ENCODE measurements around the gene C1QTNF1.

C1QTNF1 gene

DNA sequence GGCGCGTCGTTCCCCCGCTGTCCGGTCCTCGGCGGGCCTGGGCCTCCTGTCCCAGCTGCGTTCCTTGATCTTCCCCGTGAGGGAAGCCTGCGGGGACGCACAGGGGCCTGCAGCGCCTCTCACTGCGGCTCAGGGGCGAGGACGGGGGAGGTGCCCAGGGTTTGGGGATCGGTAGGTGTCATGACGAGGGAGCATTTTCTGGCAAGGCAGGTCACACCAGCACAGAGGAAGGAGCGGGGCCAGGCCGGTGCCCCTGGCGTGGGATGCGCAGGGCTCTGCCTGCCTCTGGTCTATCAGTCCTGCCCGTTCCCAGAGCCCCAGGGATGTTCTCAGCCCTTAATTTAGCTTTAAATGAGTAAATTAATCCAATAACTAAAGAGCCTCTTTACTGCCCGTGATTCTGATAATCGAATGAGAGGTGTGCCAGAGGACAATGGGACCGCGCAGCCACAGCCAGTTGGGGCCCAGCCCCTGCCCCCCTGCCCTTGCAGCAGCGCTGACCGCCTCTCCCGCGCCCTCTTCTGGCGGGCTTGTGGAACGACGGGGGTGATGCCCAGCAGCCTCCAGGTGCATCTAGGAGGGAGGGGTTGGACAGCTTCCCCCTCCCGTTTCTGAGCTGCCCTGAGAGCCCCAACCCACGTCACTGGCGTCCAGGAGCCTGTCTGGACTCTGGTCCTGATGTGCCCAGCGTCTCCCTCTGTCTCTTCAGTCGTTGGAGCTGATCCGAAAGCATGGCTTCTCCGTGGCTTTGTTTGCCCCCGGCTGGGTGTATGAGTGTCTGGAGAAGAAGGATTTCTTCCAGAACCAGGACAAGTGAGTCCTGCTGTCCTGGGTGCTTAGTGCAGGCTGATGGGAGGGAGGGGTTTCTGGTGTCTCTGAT, 58.6 kb downstream of the C1QTNF1 start:
- DNase-seq: peak; percentile 74

DNA sequence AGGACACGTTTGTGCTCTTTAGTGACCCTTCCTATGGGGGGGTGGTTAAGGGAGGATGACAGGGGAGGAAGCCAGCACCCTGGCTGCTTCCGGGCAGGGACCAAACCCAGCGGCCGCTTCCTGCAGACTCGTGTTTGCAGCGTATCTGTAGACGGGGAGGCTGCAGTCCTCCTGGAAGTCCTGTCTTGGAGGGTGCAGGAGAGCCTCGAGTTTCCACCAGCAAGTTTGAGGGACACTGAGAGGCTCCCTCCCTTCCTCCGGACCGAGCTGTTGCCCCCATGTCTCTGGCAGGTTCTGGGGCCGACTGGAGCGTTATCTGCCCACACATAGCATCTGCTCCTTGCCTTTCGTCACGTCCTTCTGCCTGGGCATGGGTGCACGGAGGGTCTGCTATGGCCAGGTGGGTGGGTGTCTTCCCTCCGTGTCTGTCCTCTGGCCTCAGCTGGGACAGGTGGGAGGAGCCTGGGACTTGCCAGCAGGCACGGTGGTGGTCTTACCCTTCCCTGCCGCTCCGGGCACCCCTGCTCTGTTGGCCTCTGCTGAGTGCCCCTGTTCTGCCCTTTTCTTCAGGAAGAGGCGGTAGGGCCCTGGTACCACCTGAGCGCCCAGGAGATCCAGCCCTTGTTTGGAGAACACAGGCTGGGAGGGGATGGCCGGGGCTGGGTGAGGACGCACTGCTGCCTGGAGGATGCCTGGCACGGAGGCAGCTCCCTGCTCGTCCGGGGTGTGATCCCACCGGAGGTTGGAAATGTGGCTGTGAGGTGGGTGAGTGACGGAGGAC, 59.4 kb downstream of the C1QTNF1 start:
- no peak for DNase-seq

DNA sequence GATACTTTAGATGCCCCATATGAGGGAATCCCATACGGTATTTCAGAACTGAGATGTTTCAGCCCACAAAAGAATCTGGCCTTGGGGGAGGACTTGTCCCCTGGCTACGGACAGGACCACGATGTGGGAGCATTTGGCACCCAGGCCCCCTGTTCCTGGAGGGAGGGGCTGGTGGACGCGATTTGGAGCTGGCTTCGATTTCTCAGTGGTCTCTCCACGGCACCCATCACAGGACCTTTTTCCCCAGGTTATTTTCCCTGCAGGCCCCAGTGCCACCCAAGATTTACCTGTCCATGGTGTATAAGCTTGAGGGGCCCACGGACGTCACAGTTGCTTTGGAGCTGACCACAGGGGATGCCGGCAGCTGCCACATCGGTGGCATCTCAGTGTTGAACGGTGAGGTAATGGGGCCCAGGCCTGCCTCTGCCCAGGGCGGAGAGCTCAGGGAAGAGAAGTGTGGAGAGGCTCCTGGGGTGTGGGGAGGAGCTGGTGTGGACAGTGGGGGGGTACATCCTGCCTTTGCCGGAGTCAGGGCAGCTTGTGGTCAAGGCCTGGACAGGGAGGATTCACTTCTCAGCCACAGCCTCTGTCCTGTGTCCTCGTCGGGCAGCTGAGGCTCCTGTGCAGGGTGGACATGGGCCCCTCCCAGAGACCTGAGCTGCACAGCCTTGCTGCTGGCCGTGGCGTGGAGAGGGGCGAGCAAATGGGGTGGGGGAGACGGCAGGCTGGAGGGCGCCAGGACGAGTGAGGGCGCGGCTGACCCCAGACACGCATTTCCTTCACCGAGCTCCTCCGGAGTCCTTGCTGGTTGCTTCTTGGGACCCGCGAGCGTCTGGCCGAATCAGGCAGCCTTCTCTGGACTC, 60.6 kb downstream of the C1QTNF1 start:
- no peak for DNase-seq

DNA sequence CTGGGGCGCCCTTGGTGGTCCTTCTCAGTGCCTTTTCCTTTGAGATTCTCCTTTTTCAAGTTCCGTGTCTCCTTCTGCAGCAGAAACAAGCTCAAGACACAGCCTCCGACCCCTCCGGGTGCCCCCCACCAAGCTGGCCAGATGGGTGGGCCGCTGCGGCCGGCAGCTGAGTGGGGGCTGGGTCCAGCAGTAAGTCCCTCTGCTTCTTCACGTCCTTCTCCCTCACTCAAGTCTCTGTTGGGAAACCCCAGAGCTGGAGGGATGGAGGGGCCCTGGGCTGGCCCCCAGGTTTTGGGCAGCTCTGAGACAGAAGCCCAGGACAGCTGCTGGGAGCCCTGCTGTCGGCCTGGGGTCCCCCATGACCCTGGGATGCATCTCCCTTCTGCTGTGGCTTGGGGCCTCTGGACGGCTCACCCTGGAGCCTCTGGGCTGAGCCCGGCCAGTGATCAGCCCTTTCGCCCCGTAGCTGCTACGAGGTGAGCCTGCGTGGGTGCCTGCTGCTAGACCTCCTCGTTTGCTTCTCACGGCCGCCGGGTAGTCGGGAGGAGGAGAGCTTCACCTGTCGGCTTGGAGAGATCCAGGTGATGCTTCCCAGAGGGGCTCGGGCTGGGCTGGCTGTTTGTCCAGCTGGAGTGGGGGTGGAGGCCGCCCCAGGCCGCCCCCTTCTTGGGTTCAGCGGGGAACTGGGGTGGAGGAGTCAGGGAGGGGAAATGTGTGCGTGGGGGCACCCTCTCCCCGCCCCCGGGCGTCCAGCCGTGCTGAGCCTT, 61.4 kb downstream of the C1QTNF1 start:
- no peak for DNase-seq

DNA sequence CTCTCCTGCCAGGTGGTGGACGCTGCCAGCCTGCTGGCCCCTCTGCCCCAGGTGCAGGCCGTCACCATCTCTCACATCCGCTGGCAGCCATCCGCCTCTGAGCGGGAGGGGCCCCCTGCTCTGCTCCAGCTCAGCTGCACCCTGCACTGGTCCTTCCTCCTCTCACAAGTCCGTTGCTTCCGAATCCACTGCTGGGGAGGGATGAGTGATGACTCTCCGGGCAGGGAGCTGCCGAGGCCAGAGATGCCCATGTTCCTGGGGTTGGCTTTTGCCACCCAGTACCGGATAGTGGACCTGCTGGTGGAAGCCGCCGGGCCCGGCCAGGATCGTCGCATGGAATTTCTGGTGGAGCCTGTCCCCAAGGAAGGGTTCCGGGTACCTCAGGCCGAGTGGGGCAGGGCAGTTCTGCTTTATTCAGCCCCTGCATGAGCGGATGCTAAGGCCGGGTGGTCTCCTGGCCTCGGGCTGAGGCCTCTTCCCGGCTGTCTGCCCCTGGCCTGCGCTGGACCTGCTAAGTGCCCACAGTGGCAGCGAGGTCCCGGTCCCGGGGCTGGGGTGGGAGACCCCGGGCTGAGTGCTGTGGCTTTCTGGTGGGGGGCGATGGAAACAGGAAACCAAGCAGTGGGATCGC, 62.1 kb downstream of the C1QTNF1 start:
- DNase-seq: no peak

DNA sequence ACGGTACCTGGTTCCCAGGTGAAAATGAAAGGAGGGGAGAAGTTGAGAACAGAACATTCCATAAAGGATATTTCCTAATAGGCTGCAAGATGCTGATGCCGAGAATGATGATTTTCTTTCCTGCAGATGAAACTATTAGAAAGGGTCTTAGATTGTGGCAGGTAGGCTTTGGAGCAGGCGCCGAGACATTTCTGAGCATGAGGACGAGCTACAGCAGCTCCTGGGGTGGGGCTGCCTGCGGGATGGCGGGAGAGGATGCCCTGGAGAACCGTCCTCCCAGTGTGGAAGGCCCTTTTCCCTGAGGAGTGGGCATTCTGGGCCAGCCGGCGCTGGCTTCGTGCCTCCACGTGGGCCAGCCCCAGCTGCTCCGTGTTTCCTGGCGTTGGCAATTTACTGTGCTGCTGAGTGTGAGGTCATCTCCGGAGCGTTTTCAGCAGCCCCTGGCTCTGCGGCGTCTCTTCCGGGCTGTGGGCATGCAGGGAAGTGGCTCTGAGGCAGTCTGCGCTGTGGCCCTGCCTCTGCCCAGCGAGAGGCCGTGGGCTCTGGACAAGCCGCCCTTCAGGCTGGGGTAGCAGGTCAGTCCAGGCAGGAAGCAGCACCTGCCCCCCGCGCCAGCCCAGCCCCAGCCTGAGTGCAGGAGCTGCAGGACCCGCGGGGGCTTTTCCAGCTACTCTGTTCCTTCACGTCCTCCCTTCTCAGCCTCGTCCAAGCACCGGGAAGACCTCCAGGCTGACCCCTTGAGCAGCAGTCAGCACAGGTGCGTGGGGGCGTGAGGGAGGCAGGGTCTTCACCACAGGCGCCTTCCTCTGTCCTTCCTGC, 62.8 kb downstream of the C1QTNF1 start:
- DNase-seq: no peak

DNA sequence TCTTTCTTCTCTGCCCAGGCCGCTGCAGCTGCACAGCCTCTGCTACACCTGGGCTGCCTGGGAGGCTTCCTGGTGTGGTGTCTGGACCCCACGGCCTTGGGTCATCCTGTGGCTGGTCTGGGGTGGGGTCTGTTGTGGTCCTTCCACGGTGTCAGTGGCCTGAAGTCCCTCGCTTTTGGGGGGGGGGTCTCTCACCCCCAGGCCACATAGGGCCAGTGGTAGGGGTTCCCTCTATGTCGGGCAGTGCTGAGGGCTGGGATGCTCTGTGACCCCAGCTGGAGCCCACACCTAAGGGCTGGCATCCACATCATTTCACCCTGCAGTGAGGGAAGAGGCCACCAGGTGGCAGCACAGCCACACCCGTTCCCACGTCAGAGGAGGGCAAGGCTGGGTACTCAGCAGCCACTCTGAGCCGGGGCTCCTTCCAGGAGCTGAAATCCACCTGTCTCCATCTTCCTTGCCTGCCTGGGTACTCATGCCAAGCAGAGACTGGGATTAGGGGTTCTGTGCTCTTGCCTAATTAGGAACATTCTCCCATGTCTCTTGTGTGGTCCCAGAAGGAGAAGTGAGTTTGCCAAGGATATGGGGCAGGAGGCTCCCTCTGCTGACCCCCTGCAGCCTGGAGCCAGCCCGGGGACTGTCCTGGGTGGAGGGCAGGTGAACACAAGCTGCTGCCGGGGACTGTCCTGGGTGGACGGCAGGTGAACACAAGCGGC, 63.6 kb downstream of the C1QTNF1 start:
- peak; percentile 85 for DNase-seq

DNA sequence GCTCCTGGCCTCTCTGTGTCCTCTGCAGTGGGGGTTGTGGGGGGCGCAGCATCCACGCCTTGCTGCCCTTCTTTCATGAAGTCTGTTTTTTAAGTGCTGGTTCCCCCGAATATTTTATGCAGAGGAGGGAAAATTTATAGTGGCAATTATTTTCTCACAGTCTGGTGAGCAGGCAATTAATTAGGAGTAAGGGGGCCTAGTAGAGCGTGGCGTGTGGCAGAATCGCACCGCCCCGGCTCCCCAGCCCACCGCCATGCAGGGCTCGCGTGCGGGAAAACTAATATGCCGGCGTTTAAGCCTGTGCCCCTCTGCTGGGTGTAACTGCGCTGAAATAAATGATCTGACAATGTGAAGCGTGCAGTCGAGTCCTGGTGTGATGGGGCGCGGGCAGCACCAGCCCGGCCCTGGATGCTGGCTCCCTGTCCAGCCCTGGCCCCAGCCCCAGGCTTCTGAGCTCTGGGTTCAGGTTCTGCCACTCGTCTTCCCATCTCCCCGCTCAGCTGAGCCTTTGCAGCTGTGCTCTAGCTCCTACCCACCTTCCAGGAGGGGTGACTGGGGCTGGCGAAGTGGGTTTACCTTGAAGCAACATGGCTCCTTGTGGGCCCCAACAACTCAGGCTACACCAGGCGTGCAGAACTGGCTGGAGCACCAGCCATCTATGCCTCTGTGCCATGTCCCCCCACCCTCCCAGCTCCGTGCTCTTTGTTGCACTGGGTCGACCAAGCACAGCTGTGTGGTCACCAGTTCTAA, 64.5 kb downstream of the C1QTNF1 start:
- DNase-seq: no peak

DNA sequence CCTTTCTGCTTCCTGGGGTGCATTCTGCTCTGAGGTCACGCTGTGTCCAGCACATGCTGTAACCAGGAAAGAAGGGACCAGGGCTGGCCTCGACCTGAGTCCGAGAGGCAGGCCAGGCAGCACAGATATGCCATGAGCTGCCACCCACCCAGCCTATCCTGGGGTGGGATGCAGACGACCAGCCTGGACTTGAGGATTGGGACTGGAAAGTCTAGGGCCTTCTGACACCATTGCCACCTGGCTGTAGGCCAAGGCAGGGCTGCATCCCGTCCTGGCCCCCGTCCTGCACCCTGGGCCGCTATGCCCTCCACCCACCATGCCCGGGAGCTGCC, 65.0 kb downstream of the C1QTNF1 start:
- DNase-seq: no peak

DNA sequence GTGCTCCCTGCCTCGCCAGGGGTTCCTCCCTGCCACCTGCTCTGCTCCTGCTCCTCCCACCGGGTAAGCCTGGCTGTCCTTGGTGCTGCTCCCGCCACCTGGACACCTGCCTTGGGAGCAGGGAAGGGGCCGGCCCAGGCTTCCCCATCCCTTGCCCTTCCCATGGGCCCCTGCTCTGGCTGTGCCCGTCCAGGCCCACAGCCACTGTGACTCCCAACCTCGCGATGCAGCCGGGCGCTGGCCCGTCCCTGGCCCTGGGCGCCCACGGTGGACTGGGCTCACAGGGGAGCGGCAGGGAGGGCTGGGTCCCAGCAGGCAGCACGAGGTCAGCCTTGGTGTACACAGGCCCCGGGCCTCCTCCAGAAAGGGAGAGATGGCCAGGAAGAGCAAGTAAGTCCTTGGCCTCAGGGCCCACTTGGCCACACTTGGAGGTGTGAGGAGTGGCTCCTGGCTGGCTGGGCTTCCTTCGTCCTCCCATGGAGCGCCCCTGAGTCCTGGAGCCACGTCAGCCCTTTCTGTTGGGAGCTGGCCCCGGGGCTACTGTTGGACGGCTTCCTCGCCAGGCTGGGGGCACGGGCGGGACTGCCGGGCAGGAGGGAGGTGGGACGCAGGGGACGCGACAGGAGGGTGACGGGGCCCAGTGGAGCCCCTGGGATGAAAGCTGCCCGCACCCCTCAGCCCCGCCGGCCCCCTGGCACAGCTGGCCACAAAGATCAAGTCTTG, 65.9 kb downstream of the C1QTNF1 start:
- no peak for DNase-seq

DNA sequence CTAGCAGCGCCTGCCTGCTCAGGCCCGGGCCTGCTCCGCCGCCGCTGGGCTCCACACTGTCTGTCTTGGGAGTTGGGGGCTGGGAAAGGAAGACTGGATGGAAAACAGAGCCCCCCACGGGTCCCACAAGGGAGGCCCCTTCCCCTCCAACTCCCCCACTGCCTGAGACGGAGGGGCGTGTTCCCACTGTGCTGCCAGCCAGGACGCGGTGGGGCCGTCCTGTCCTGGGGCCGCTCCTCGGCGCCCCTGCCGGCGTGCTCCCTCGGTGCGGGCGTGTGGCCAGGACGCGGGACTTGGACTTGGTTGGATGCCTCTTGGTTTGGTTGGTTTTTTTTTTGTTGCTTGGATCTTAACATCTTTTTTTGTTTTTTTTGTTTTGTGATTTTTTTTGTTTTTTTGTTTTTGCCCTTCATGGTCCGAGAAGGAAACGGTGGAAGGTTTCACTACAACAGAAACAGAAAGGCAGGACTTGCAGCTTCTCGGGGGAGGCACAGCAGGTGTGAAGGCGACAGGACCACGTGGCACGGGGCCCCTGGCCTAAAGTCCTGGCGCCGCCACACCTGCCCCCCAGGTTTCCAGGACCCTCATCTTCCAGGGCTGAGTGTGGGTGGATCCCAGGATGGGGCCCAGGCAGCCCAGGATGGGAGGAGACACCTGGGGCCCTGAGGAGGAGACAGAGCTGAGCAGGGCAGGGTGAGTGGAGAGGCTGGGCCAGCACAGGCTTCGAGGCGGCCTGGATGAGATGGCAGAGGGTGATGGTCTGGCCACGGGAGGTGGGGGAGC, 66.7 kb downstream of the C1QTNF1 start:
- no peak for DNase-seq

DNA sequence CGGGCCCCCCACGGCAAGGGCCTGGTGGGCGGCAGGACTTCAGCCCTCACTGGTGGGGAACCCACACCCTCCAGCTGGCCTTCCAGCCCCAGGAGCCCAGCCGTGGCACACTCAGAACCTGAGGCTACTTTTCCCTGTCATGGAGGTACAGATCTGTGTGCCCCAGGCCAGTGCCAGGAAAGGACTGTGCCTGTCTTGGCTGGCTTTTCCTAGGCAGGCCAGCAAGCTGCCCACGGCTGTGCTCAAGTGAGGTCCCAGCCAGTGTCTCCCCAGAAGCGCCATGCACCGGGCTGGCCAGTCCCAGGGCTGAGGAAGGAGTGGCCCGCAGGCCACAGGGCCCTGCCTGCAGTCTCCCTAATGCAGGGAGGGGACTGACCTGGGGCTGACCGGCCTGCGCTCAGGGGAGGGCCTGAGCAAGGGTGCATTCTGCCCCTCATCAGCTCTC, 67.3 kb downstream of the C1QTNF1 start:
- no peak for DNase-seq

DNA sequence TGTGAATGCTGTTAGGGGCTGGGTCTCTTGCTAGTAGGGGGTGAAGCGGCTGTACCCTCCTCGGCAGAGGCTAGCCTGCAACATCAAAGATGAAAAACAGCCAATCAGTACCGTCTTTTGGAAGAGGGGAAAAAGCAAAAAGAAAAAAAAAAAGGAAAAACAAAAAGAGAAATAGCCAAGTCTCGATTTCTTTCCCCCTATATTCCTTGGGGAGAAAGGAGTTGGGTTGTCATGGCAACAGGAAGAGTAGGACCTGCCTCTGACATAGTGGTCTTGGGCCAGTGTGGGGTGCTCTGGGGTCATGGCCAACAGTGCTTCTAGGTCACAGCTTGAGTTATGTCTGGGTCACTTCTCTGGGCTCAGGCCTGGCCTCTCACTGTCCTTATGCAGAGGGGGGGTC, 68.6 kb downstream of the C1QTNF1 start:
- no peak for DNase-seq

DNA sequence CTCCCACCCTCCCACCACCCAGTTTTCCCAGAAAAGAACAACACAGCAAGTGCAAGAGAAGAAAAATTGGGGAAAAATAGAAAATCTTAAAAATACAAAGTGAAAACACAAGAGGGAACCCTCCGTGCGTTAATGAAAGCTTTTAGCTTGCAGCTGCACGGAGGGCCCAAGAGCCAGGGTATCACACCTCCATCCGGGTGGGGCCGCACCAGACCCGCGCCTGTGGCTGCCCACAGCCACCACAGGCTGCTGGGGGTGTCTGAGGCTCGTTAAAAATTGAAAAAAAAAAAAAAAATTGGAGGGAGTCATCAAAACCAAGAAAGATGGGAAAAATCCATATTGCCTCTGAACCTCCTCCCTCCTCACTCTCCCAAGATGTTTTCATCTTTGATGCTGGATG, 69.3 kb downstream of the C1QTNF1 start:
- DNase-seq: no peak

DNA sequence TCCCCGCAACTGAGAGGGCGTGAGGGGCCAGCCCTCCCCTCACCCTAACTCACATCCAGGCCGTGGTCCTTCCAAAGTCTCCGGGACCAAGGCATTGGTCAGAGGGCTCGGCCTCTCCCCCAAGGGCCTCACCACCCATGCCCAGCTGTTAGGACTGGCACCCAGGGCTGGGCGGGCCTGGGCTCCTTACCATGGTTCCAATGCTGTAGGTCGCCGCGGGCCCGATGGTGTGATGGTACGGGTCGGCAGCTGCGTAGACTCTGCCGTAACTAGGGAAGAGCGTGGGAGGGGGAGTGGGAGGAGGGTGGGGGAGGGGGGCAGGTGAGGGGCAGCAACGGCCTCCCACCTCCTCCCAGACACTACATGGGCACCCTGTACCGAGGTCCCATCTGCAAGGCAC, 70.3 kb downstream of the C1QTNF1 start:
- no peak for DNase-seq

DNA sequence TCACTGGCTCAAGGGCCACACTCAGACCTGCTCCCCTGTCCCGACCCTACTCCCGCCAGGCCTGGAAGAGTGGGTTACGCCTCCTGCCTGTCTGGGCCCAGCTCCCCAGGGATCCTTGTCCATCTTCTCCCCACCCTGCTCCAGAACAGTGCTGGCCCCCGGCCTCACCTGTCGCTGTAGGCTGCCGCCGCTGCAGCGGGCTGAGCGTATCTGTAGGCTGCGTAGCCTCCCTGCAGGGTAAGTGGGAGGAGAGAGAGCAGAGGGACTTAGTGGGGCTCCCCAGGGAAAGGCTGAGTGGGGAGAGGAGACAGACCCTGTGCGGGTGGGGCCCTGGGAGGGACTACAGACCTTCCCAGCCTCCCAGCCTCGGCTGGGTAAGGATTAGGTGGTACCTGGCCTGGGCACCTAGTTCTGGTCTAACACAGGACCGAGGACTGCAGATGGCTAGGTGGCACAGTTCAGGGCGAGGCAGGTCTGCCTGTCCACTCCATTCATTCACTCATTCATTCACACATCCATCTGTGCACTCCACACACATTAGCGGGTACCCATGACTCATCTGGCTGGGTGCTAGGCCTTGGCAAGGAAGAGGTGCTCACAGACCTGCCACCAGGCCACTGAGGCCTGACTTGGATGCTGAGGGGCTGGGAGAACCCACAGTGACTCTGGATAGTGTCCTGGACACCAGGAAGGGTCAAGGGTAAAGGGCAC, 71.5 kb downstream of the C1QTNF1 start:
- DNase-seq: no peak

DNA sequence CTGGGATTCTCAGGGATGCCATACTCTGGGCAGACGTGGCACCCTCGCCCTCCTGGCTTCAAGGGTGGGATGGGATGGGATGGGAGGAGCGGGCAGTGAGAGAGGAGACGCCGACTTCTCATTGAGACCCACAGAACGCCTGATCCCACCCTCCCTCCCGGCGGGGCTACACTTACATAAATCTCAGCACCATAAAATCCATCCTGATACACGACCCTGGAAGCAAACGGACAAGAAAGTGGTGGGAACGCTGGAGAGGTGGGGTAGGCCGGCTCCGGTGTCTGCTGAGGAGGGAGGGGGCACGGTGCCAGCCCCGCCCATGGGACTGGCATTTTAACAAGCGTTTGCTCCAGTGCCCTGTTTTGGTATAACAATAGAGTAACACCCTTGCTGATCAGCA, 72.5 kb downstream of the C1QTNF1 start:
- no peak for DNase-seq

Measured in activated CD8-positive, alpha-beta memory T cell treated with anti-CD3 and anti-CD28 coated beads for 24 hours (primary cell).